PC-3 (cell line): ENCODE measurements around the gene ARHGEF2. TPM values are rescaled to one million over a fixed set of nuclear protein-coding genes. Genes with fewer than 3 reads are reported as not detected.

Source experiments
- ATAC-seq: fragments of 200-7000 bp; cut with Tn5 transposase; 2 replicates; pipeline ENCODE4 v1.9.1; 2020; ENCODE audit warnings: mild to moderate bottlenecking, moderate library complexity
- BruUV-seq: library from RNA; stranded (reverse); fragments of 400-500 nt; replicated peaks from 2 replicates; lab custom pipeline; 2021; lab: Mats Ljungman, UMichigan
- CTCF ChIA-PET: fragments of 300-600 bp; sonication (Branson Sonifier 250); formaldehyde crosslinking; loops from one replicate; lab custom pipeline; 2022; ENCODE audit warnings: antibody characterized with exemption; lab: Charles Lee
- POLR2A ChIA-PET: fragments of 300-600 bp; sonication (Branson Sonifier 250); formaldehyde crosslinking; loops from one replicate; lab custom pipeline; 2022; ENCODE audit warnings: antibody characterized with exemption; ENCODE audit not compliant: unreplicated experiment; lab: Charles Lee
- DNase-seq: peaks from one replicate; pipeline ENCODE4 v3.0.0-alpha.2; 2015
- H2AFZ ChIP-seq: fragments of 300-600 bp; sonication (generic); 2 replicates; pipeline ENCODE4 v1.6.0; 2016; ENCODE audit warnings: antibody characterized with exemption, low read length
- H3F3A ChIP-seq: fragments of 300-600 bp; sonication (generic); one replicate; pipeline ENCODE4 v1.6.0; 2017; ENCODE audit warnings: antibody characterized with exemption, low read length, control low read depth, mild to moderate bottlenecking; ENCODE audit not compliant: unreplicated experiment
- H3K27ac ChIP-seq: fragments of 300-600 bp; sonication (generic); 2 replicates; pipeline ENCODE4 v1.5.1; 2016; ENCODE audit warnings: mild to moderate bottlenecking, low read length
- H3K27me3 ChIP-seq: fragments of 300-600 bp; sonication (generic); 2 replicates; pipeline ENCODE4 v1.6.1; 2016; ENCODE audit warnings: low read length, mixed read lengths
- H3K36me3 ChIP-seq: fragments of 300-600 bp; sonication (generic); 2 replicates; pipeline ENCODE4 v1.6.1; 2016; ENCODE audit warnings: low read depth, mixed run types, low read length, mixed read lengths
- H3K4me1 ChIP-seq: fragments of 300-600 bp; sonication (generic); 2 replicates; pipeline ENCODE4 v1.5.1; 2016; ENCODE audit warnings: low read length; ENCODE audit not compliant: insufficient read depth
- H3K4me2 ChIP-seq: fragments of 300-600 bp; sonication (generic); 2 replicates; pipeline ENCODE4 v1.6.0; 2016; ENCODE audit warnings: low read length
- H3K4me3 ChIP-seq: fragments of 300-600 bp; sonication (generic); 2 replicates; pipeline ENCODE4 v1.5.1; 2016; ENCODE audit warnings: mild to moderate bottlenecking, low read length, mixed read lengths
- H3K79me2 ChIP-seq: fragments of 300-600 bp; sonication (generic); 2 replicates; pipeline ENCODE4 v1.6.1; 2017; ENCODE audit warnings: low read length, mixed read lengths
- H3K9ac ChIP-seq: fragments of 300-600 bp; sonication (generic); 2 replicates; pipeline ENCODE4 v1.6.0; 2016; ENCODE audit warnings: mild to moderate bottlenecking, low read length
- H3K9me2 ChIP-seq: fragments of 300-600 bp; sonication (generic); replicated peaks from 2 replicates; pipeline ENCODE4 v1.6.1; 2016; ENCODE audit warnings: mixed run types, low read length, mixed read lengths
- H3K9me3 ChIP-seq: fragments of 300-600 bp; sonication (generic); 2 replicates; pipeline ENCODE4 v1.6.1; 2016; ENCODE audit warnings: low read length, mixed read lengths
- H4K20me1 ChIP-seq: fragments of 300-600 bp; sonication (generic); 2 replicates; pipeline ENCODE4 v1.6.1; 2016; ENCODE audit warnings: low read length, mixed read lengths
- EZH2 ChIP-seq: fragments of 300-600 bp; sonication (generic); IDR thresholded peaks from one replicate; pipeline ENCODE4 v1.6.1; 2017; ENCODE audit warnings: antibody characterized with exemption, mild to moderate bottlenecking, low read length; ENCODE audit not compliant: unreplicated experiment
- EZH2phosphoT487 ChIP-seq: fragments of 300-600 bp; sonication (generic); IDR thresholded peaks from 2 replicates; pipeline ENCODE4 v1.6.1; 2018; ENCODE audit warnings: mild to moderate bottlenecking, antibody characterized with exemption, low read length, borderline replicate concordance
- intact Hi-C: fragments of 100-400 bp; cut with micrococcal nuclease; formaldehyde crosslinking; loops from 2 replicates; pipeline ENCODE4 v1.9.0; 2023
- total RNA-seq: library from RNA; depleted of rRNA; stranded (reverse); fragments of >200 nt; gene quantifications from 2 replicates; pipeline ENCODE4 v1.2.3, GENCODE V29; 2014
- TF ChIP-seq, protein P1 (sequence below): fragments of 300-600 bp; sonication (generic); conservative IDR thresholded peaks from 2 replicates; pipeline ENCODE4 v1.5.1; 2017; ENCODE audit warnings: antibody characterized with exemption, low read depth, mild to moderate bottlenecking, low read length

Gene ARHGEF2
- total RNA-seq, 1 experiment from 2014 or later: 65.9 TPM

DNA sequence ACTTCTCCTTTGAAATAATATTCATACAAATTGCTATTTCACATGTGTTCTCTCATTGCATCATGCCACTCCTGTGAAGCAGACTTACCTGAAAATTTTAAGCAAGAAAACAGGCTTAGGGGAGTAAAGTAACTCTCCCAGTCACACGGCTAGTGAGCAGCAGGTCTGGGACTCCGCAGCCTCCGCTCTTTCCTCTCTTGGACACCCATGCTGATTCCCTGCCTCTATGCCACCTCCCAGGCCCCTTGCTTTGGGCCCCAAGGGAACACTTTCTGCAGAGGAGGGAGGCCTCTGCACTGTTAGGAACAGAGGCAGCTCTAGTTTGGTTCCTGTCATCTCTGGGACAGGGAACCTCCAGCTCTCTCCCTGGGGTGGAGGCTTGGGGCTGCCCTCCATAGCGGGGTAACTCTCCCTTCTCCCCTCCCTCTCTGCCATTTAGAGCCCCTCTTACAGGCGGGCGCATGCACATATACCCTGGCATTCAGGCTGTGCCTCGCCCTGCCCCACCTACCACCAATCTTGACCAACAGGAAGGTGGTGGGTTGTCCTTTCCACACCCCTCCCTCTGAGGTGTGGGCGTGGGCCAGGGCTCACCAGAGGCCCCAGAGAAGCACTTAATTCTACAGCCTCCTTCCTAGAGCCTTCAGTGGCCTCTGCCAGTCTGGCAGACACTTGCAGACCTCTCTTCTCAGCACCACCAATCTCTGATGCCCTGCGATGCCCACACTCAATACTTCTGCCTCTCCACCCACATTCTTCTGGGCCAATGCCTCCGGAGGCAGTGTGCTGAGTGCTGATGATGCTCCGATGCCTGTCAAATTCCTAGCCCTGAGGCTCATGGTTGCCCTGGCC is 37.1 kb downstream of the ARHGEF2 start, which contains the start of gene RXFP4:
TSS of gene RXFP4 (plus strand) at position 646 of the 852 bp plus-strand sequence. CDS start at position 718, 72 bp downstream.
- CTCF ChIA-PET: interaction anchor here (0.7 to 1.1 kb wide), 2 partner anchors 35 to 48 kb away, joined by 4 read pairs; no protein-coding TSS in a partner anchor
- Histone ChIP-seq H3K9me2 (no peaks in the 10 kb centered on the region), H3K79me2 (no peaks in the 10 kb centered on the region), H3K27ac (no peak within 1 kb of the TSS), H3K27me3 (no peaks in the 10 kb centered on the region), H3K9ac (no peak within 1 kb of the TSS), H2AFZ (peak within 1 kb of the TSS; percentile 16; the same call in 1 of the 2 replicates), H3K4me3 (no peak within 1 kb of the TSS), H3K4me1 (peaks cover 29% of the 10 kb centered on the region), H3K36me3 (peaks cover under 1% of the 10 kb centered on the region; the same call in 1 of the 2 replicates), H4K20me1 (no peaks in the 10 kb centered on the region), H3K4me2 (peak within 1 kb of the TSS; percentile 4; the same call in 1 of the 2 replicates), H3F3A (no peaks in the 10 kb centered on the region), H3K9me3 (no peaks in the 10 kb centered on the region)
- BruUV-seq: no TSS peak
- intact Hi-C loops: no loop called here
- ATAC-seq: peak; percentile 35
- POLR2A ChIA-PET: interaction anchor here (0.5 to 0.7 kb wide), 2 partner anchors 11 to 57 kb away, joined by 3 read pairs; no protein-coding TSS in a partner anchor
- TF ChIP-seq EZH2phosphoT487 (no peak), EZH2 (no peak)
- TF ChIP-seq, protein P1, sequence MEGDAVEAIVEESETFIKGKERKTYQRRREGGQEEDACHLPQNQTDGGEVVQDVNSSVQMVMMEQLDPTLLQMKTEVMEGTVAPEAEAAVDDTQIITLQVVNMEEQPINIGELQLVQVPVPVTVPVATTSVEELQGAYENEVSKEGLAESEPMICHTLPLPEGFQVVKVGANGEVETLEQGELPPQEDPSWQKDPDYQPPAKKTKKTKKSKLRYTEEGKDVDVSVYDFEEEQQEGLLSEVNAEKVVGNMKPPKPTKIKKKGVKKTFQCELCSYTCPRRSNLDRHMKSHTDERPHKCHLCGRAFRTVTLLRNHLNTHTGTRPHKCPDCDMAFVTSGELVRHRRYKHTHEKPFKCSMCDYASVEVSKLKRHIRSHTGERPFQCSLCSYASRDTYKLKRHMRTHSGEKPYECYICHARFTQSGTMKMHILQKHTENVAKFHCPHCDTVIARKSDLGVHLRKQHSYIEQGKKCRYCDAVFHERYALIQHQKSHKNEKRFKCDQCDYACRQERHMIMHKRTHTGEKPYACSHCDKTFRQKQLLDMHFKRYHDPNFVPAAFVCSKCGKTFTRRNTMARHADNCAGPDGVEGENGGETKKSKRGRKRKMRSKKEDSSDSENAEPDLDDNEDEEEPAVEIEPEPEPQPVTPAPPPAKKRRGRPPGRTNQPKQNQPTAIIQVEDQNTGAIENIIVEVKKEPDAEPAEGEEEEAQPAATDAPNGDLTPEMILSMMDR: no peak
- DNase-seq: peak; percentile 51

DNA sequence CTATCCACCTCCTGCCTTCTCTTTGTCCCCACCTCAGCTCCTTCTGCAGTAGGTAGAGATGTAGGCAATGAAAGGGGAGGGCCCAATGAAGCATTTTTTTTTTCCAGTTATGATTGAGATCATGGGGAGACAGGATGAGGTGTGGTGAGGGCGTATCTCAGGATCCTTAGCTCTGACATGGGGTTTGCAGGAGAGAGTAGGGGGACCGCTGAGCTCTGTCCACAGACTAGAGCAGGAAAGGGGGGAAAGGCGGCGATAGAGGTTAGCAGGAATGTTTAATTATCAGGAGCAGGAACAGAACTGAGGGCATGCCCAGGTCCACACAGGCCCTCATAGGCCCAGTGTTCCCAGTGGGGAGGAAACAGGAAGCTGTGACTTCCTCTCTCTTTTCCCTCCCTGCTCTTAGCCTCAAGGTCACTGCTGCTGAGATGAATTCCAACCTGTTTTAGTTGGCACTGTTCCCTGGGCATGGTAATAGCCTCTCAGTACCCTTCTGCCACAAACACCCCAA is 37.8 kb downstream of the ARHGEF2 start:
- intact Hi-C loops: no loop called here
- Histone ChIP-seq H3K4me1 (peaks cover 29% of the 10 kb centered on the region), H3K9ac (no peak overlapping the region), H3K9me2 (no peaks in the 10 kb centered on the region), H3K27me3 (no peaks in the 10 kb centered on the region), H3K79me2 (no peaks in the 10 kb centered on the region), H3K4me2 (no peak overlapping the region), H2AFZ (peak overlapping the region; percentile 16; the same call in 1 of the 2 replicates), H3K27ac (no peak overlapping the region), H3F3A (peaks cover 4% of the 10 kb centered on the region), H4K20me1 (no peaks in the 10 kb centered on the region), H3K36me3 (no peaks in the 10 kb centered on the region), H3K9me3 (no peaks in the 10 kb centered on the region), H3K4me3 (no peak overlapping the region)
- ChIA-PET POLR2A (interaction anchor here (0.7 kb wide), 1 partner anchor 10 kb away, joined by 3 read pairs; no protein-coding TSS in a partner anchor), CTCF (interaction anchor here (0.7 to 1.1 kb wide), 2 partner anchors 36 to 49 kb away, joined by 4 read pairs; no protein-coding TSS in a partner anchor)
- DNase-seq (peak; percentile 56), ATAC-seq (peak; percentile 14)
- BruUV-seq: no TSS peak
- TF ChIP-seq EZH2: no peak
- TF ChIP-seq EZH2phosphoT487: no peak
- TF ChIP-seq, protein P1: no peak
